BJ (cell line): ENCODE data around the gene RBBP8NL. TPM values are rescaled to one million over a fixed set of nuclear protein-coding genes. Genes with fewer than 3 reads are reported as not detected.
"Not testable (repeated sequence)": the region's sequence is repeated elsewhere in the genome, so short reads cannot be mapped to it uniquely, and the experiment has no call there.

Experiments
- CTCF ChIA-PET: fragments of 350-600 bp; formaldehyde crosslinking; extraction: SDS; loops from one replicate; lab custom pipeline; 2021; ENCODE audit warnings: antibody characterized with exemption, inconsistent platforms; lab: Yijun Ruan, JAX
- POLR2A ChIA-PET: fragments of 300-600 bp; sonication (Branson Sonifier 250); formaldehyde crosslinking; extraction: SDS; loops from one replicate; lab custom pipeline; 2021; ENCODE audit warnings: antibody characterized with exemption; lab: Charles Lee
- DNase-seq: peaks from one replicate; pipeline ENCODE4 v3.0.0-alpha.2; 2011; ENCODE audit warnings: low read depth
- H3K27me3 ChIP-seq: 2 replicates; pipeline ENCODE4 v1.6.0; 2011; ENCODE audit warnings: low read length; ENCODE audit not compliant: control insufficient read depth, insufficient read depth
- H3K36me3 ChIP-seq: 2 replicates; pipeline ENCODE4 v1.5.1; 2011; ENCODE audit warnings: low read length; ENCODE audit not compliant: control insufficient read depth, insufficient read depth
- H3K4me3 ChIP-seq: 2 replicates; pipeline ENCODE4 v1.5.1; 2011; ENCODE audit warnings: low read depth, mild to moderate bottlenecking, control low read depth, low read length
- polyA plus RNA-seq: library from polyadenylated mRNA; depleted of rRNA; stranded (reverse); fragments of >200 nt; gene quantifications from 2 replicates; pipeline ENCODE4 v1.2.3, GENCODE V29; 2011
- TF ChIP-seq, protein P1 (sequence below): IDR thresholded peaks from 2 replicates; pipeline ENCODE4 v1.5.1; 2011; ENCODE audit warnings: low read depth, mild to moderate bottlenecking, control low read depth, inconsistent platforms, low read length, moderate library complexity; ENCODE audit not compliant: insufficient read depth

Gene RBBP8NL
- polyA plus RNA-seq, 1 experiment = not detected

DNA sequence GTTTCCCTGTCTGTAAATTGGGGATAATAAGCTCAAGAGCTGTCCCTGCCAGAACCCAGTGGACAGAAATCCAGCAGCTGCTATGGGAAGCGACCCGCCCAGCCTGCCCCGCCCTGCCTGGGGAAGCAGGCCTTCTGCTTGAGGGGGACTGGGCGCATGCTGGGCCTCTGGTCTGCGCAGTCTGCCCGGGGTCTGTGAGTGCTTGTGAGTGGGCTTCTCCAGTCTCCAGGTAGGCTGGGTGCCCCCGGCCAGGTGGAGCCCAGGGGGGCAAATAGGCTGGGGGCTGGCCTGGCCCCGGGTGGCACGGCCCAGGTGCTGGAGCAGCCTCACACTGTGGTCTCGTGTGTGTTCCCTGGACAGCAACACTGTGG lies 648 bp upstream of the RBBP8NL start:
- CTCF ChIA-PET = no interaction called here
- peaks cover 8% of the 10 kb centered on the region for H3K27me3 ChIP-seq
- POLR2A ChIA-PET = no interaction called here
- TF ChIP-seq, protein P1, sequence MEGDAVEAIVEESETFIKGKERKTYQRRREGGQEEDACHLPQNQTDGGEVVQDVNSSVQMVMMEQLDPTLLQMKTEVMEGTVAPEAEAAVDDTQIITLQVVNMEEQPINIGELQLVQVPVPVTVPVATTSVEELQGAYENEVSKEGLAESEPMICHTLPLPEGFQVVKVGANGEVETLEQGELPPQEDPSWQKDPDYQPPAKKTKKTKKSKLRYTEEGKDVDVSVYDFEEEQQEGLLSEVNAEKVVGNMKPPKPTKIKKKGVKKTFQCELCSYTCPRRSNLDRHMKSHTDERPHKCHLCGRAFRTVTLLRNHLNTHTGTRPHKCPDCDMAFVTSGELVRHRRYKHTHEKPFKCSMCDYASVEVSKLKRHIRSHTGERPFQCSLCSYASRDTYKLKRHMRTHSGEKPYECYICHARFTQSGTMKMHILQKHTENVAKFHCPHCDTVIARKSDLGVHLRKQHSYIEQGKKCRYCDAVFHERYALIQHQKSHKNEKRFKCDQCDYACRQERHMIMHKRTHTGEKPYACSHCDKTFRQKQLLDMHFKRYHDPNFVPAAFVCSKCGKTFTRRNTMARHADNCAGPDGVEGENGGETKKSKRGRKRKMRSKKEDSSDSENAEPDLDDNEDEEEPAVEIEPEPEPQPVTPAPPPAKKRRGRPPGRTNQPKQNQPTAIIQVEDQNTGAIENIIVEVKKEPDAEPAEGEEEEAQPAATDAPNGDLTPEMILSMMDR = no peak
- DNase-seq = no peak
- no peak overlapping the region for H3K4me3 ChIP-seq
- H3K36me3 ChIP-seq = no peaks in the 10 kb centered on the region

DNA sequence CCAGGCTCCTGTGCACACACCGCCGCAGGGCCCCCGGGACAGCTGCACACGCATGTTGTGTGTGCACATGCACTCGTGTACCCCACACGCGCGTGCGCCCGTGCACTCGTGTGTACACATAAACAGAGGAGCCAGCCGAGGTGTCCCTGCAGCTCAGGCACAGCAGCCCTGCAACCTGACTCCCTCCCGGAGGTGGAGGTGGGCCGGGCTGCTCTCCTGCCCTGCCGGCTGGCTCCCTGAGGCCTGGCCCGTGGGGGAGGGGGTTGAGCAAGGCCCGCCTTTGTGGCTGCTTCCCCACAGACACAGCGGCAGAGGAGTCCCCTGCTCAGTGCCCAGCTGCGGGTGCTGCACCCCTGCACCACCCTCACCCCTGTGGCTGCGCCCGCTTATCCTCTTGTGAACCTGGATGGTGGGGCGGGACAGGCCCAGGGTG lies 624 bp downstream of the RBBP8NL start:
- TF ChIP-seq, protein P1 = no peak
- peaks cover 5% of the 10 kb centered on the region; the same call in 1 of the 2 replicates for H3K27me3 ChIP-seq
- no peak overlapping the region for H3K4me3 ChIP-seq
- H3K36me3 ChIP-seq = no peaks in the 10 kb centered on the region
- ChIA-PET POLR2A (no interaction called here), CTCF (no interaction called here)
- no peak for DNase-seq

DNA sequence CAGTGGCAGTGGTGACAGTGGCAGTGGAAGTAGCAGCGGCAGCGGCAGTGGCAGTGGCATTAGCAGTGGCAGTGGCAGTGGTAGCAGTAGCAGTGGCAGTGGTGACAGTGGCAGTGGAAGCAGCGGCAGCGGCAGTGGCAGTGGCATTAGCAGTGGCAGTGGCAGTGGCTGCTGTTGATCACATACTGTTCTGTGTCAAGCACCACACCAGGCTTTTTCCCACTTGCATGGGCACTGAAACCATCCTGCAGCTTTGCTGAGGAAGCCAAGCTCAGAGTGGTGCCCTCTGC lies 1.3 kb downstream of the RBBP8NL start:
- H3K27me3 ChIP-seq, H3K36me3 ChIP-seq, POLR2A ChIA-PET, H3K4me3 ChIP-seq, CTCF ChIA-PET, DNase-seq: not testable (repeated sequence)

DNA sequence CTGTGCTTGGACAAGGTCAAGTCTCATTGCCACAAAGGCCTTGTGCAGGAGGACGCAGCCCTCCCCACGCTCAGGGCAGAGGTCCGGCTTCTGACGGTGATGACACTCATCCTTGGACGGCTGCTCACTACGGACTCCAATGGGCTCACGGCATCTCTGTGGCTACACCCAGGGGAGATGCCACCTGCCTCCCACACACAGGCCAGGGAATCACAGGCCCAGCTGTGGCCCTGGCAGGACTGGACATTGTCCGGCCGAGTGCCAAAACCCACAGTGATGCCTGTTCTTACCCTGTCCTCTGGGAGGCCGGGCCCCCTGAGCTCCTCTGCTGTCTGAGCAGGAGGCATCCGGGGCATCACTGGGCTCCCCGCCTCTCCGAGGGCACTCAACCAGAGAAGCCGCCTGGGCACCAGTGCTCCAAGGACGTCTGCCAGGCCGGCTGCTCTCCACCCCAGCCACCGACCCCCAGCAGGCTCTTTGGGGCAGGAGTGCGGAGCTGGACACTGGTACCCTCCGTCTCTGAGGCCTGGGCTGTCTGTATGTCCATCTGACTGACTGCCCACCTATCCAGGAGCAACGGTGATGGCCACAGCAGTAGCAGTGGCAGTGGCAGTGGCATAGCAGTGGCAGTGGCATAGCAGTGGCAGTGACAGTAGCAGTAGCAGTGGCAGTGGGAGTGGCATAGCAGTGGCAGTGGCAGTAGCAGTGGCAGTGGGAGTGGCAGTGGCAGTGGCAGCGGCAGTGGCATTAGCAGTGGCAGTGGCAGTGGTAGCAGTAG lies 1.9 kb downstream of the RBBP8NL start:
- POLR2A ChIA-PET = no interaction called here
- no peak for DNase-seq
- Histone ChIP-seq H3K36me3 (no peaks in the 10 kb centered on the region), H3K4me3 (no peak overlapping the region), H3K27me3 (peaks cover 5% of the 10 kb centered on the region; the same call in 1 of the 2 replicates)
- TF ChIP-seq, protein P1 = no peak
- CTCF ChIA-PET = no interaction called here

DNA sequence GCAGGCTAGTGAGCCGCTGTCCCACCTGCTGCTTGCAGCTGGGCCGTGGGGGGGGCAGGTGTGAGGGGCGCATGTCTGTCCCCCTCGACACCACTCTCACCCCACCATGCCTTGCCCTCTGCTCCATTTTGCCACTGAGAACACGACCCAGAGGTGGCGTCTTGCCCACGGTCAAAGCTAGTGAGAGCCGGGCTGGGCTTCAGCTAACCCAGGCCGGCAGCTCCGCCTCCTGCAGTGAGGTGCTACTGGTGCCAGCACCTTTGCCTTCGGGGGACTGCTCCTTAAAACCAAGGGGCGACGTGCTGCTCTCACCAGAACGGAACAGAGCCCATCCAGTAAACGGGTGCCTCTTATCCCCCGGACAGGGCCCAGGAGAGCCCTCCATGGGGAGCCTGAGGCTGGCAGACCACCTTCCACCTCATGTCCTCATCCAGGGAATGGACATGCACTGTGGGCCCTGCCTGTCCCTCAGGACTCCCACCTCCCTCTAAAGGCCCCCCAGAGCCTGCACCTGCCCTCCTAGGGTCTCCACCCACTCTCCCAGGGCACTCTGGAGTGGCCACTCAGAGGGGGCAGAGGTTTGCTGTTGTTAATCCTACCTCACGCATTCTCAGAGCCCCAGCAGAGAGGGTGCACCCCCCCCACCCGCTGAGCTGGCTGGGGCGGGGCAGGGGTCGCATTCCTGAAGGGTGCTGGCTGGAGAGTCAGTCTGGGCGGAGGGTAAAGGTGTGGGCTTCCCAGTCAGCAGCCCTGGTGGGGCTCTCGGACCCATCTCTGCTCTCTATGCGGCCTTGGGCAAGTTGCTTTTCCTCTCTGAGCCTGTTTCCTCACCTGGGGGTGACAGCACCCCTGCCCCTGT lies 2.9 kb downstream of the RBBP8NL start:
- POLR2A ChIA-PET = no interaction called here
- CTCF ChIA-PET = interaction anchor here (1.4 kb wide), 1 partner anchor 15 kb away, joined by 6 read pairs; no protein-coding TSS in a partner anchor
- Histone ChIP-seq H3K36me3 (no peaks in the 10 kb centered on the region), H3K4me3 (no peak overlapping the region), H3K27me3 (peaks cover 4% of the 10 kb centered on the region; the same call in 1 of the 2 replicates)
- TF ChIP-seq, protein P1 = no peak
- DNase-seq = no peak
